ES-I3 (cell line): ENCODE data around the gene PIK3CG.
"Not testable (repeated sequence)": the region's sequence is repeated elsewhere in the genome, so short reads cannot be mapped to it uniquely, and the experiment has no call there.

Source experiments
- H3K36me3 ChIP-seq: 2 replicates; pipeline ENCODE4 v1.6.1; 2013; ENCODE audit warnings: mild to moderate bottlenecking, low read length, control low read depth, moderate library complexity; ENCODE audit not compliant: insufficient read depth
- H3K4me1 ChIP-seq: 2 replicates; pipeline ENCODE4 v1.6.1; 2013; ENCODE audit warnings: mild to moderate bottlenecking, control low read depth, low read length; ENCODE audit not compliant: insufficient read depth
- H3K9ac ChIP-seq: 2 replicates; pipeline ENCODE4 v1.6.1; 2013; ENCODE audit warnings: low read depth, mild to moderate bottlenecking, low read length, moderate library complexity
- H3K9me3 ChIP-seq: 2 replicates; pipeline ENCODE4 v1.6.1; 2013; ENCODE audit warnings: mild to moderate bottlenecking, low read length, moderate library complexity; ENCODE audit not compliant: control insufficient read depth, insufficient read depth

The PIK3CG gene

DNA sequence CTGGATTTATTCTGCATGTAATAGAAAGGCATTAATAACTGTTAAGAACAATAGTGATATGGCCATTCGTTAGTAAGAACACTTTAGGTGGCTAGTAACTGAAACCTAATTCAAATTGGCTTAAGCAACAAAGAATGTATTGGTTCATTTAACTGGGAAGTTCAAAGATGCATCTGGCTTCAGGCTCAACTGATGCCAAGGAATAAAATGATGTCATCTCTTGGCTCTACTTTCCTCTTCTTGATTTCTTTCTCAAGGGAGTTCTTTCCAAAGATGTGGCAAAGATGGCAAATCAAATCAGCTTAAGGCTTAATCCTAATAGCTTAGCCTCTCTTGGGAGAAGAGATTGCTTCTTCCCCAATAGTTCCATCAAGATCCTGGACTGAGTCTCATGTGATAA, 51.6 kb downstream of the PIK3CG start:
- H3K4me1 ChIP-seq = no peaks in the 10 kb centered on the region
- no peaks in the 10 kb centered on the region for H3K9me3 ChIP-seq
- no peaks in the 10 kb centered on the region for H3K36me3 ChIP-seq
- no peak overlapping the region for H3K9ac ChIP-seq

- Histone ChIP-seq H3K9ac (no peak overlapping the region), H3K36me3 (no peaks in the 10 kb centered on the region), H3K9me3 (no peaks in the 10 kb centered on the region), H3K4me1 (no peaks in the 10 kb centered on the region)
Observed at GRCh38 chr7:106918991-106919390, 53.9 kb downstream of the PIK3CG start.

GRCh38 chr7:106924468-106924867, 59.4 kb downstream of the PIK3CG start:
- not testable (repeated sequence) for H3K9me3 ChIP-seq, H3K36me3 ChIP-seq, H3K9ac ChIP-seq, H3K4me1 ChIP-seq

DNA sequence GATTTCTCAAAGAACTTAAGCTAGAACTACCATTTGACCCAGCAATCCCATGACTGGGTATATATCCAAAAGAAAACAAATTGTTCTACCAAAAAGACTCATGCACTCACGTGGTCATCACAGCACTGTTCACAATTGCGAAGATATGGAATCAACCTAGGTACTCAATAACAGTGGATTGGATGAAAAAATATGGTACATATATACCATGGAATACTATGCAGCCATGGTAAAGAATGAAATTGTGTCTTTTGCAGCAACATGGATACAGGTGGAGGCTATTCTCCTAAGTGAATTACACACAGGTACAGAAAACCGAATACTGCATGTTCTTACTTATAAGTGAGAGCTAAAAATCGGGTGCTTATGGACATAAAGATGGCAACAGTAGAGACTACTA, 61.8 kb downstream of the PIK3CG start:
- no peaks in the 10 kb centered on the region for H3K36me3 ChIP-seq
- no peak overlapping the region for H3K9ac ChIP-seq
- H3K9me3 ChIP-seq = no peaks in the 10 kb centered on the region
- H3K4me1 ChIP-seq = no peaks in the 10 kb centered on the region

DNA sequence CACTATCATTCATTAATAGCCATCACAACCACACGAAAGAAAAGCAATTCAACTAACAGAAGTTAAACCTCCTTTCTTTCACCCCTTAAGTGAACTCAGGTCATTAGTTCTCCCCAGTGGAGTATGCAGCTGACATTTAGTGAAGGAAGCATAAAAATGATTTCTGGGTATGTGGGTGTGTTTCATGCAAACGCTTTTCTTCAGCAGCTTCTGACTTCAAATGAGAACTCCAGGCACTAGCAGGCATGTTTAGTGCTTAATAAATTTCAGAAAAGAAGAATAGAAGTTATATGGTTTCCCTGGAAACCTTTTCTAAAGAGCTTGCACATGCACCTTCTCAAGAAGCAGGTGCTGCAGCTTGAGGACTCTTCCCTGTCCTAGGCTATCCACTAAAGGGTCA, 62.5 kb downstream of the PIK3CG start:
- H3K36me3 ChIP-seq = no peaks in the 10 kb centered on the region
- no peaks in the 10 kb centered on the region for H3K9me3 ChIP-seq
- H3K9ac ChIP-seq = no peak overlapping the region
- H3K4me1 ChIP-seq = no peaks in the 10 kb centered on the region

DNA sequence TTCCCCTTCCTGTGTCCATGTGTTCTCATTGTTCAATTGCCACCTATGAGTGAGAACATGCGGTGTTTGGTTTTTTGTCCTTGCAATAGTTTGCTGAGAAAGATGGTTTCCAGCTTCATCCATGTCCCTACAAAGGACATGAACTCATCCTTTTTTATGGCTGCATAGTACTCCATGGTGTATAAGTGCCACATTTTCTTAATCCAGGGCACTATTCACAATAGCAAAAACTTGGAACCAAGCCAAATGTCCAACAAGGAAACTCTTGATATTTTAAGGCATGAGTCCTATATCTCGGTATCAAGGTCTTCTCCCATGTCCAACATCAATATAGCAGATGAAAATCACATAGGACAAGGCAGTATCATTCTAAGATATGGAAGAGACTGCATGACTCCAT, 64.5 kb downstream of the PIK3CG start:
- H3K9ac ChIP-seq, H3K9me3 ChIP-seq, H3K4me1 ChIP-seq, H3K36me3 ChIP-seq: not testable (repeated sequence)

DNA sequence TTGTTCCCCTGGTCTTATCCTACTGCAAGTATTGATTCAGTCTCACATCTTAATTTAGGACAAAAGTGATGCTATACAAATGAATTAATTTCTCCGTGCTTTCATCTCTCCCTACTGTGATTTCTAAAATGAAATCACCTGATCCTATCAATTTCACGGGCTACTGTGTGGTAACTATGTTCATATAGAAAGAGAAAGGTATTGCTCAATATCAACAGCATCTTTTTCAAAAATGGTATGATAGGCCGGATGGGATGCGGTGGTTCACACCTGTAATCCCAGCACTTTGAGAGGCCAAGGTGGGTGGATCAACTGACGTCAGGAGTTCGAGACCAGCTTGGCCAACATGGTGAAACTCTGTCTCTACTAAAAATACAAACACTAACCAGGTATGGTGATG, 71.2 kb downstream of the PIK3CG start:
- Histone ChIP-seq H3K36me3 (no peaks in the 10 kb centered on the region), H3K4me1 (no peaks in the 10 kb centered on the region), H3K9me3 (no peaks in the 10 kb centered on the region), H3K9ac (no peak overlapping the region)

GRCh38 chr7:106938122-106938521, 73.0 kb downstream of the PIK3CG start:
- H3K9ac ChIP-seq, H3K9me3 ChIP-seq, H3K4me1 ChIP-seq, H3K36me3 ChIP-seq: not testable (repeated sequence)

DNA sequence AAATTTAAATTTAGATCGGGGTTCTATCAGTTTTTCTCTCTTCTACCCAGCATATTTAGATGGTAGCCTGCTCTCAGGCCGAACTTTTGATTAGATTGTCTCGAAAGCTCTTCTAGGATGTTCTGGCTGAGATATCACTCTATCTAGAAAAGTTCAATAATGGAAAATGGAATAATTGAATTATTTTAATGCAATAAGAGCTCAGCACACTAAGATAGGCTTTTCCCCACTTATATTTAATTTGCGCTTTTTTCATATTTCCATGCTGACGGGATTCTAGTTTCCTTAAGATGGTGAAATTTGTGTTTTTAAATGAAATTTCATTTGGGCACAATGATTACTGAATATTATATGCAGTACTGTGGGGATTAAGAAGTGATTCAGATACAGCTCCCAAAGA, 73.7 kb downstream of the PIK3CG start:
- H3K4me1 ChIP-seq = no peaks in the 10 kb centered on the region
- H3K36me3 ChIP-seq = no peaks in the 10 kb centered on the region
- H3K9ac ChIP-seq = no peak overlapping the region
- H3K9me3 ChIP-seq = no peaks in the 10 kb centered on the region

- Histone ChIP-seq H3K9me3 (no peaks in the 10 kb centered on the region), H3K36me3 (no peaks in the 10 kb centered on the region), H3K9ac (no peak overlapping the region), H3K4me1 (peaks cover 22% of the 10 kb centered on the region)
Observed at GRCh38 chr7:106944035-106944665, 79.1 kb downstream of the PIK3CG start.

DNA sequence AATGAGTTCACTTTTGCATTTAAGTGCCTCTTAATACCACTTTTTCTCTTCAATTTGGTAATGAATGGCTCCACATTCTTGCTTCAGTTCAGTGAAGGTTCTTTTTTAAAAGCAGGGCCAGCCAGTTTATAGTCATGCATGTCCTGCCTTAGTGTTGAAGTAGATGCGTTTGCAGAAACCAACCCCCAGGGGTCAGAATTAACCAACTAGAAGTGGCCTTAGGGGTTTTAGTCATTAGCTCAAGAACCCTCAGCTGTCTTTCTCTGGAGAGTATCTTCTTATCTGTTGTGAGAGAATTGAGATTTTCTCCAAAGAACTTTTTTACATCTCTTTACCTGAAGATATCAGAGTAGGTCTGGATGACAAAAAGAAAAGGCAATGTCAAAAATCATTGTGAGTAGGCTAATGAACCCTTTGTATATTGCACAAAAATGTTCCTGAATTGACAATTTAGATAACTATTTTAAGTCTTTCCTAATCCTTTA, 82.2 kb downstream of the PIK3CG start:
- H3K36me3 ChIP-seq = no peaks in the 10 kb centered on the region

DNA sequence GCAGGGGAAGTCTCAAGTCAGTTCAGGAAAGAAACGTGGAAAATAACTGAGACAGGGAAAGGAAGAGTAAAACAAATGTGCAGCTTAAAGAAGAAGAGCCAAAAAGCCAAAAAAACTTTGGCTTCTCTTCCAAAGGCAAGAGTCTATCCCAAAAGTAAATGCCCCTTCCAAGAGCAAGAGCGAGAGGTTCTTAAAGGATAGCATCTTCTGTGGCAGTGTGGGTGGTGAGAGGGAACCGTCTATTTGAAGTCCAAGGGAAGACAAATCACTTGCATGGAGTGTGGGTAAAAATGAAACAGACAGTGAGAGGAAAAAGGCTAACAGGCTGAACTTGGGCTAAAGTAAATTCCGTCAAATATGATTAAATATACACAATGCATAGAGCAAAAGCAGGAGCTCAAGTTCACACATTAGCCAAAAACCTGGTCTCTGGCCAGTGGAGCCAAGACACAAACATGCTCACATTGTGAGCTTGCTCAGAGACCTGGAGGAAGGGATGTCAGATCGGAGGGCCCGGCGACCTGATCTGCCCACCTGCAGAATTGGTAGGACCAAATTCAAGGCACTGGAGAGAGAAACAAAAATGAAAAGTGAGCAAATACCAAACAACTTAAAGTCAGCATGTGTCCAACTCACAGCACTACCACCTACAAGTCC, 87.0 kb downstream of the PIK3CG start:
- Histone ChIP-seq H3K36me3 (no peaks in the 10 kb centered on the region), H3K9me3 (no peaks in the 10 kb centered on the region), H3K9ac (no peak overlapping the region), H3K4me1 (peaks cover 6% of the 10 kb centered on the region; the same call in 1 of the 2 replicates)

More for the DNA sequence above, 82.2 kb downstream of the PIK3CG start:
- Histone ChIP-seq H3K4me1 (peaks cover 22% of the 10 kb centered on the region), H3K9me3 (no peaks in the 10 kb centered on the region), H3K9ac (no peak overlapping the region)

GRCh38 chr7:106952658-106953231, 87.7 kb downstream of the PIK3CG start:
- no peak overlapping the region for H3K9ac ChIP-seq
- peaks cover 6% of the 10 kb centered on the region; the same call in 1 of the 2 replicates for H3K4me1 ChIP-seq
- H3K36me3 ChIP-seq = no peaks in the 10 kb centered on the region
- H3K9me3 ChIP-seq = no peaks in the 10 kb centered on the region

GRCh38 chr7:106954840-106955239, 89.8 kb downstream of the PIK3CG start:
- no peak overlapping the region for H3K9ac ChIP-seq
- H3K36me3 ChIP-seq = no peaks in the 10 kb centered on the region
- H3K9me3 ChIP-seq = no peaks in the 10 kb centered on the region
- H3K4me1 ChIP-seq = no peaks in the 10 kb centered on the region

GRCh38 chr7:106955857-106956256, 90.8 kb downstream of the PIK3CG start:
- not testable (repeated sequence) for H3K9ac ChIP-seq, H3K9me3 ChIP-seq, H3K4me1 ChIP-seq, H3K36me3 ChIP-seq
